Stimulated activated memory B cell treated with anti-CD40 and anti-IgM and Interleukin-4, amounts not matched to agents 10 μg/mL and 1 μg/mL and 100 μg/mL, for 72 hours (primary cell): Measurements from ENCODE around the gene MPP2.

ENCODE experiments used
- ATAC-seq: fragments of 150-1000 bp; cut with Tn5 transposase; 2 replicates; pipeline ENCODE4 v1.10.0; 2021
- H3K27ac Mint-ChIP-seq: one replicate; pipeline ENCODE4 v1.8.0; 2022; ENCODE audit warnings: mild to moderate bottlenecking, mixed read lengths
- H3K27me3 Mint-ChIP-seq: one replicate; pipeline ENCODE4 v1.8.0; 2022; ENCODE audit warnings: mixed read lengths
- H3K36me3 Mint-ChIP-seq: one replicate; pipeline ENCODE4 v1.8.0; 2022; ENCODE audit warnings: mixed read lengths
- H3K4me1 Mint-ChIP-seq: one replicate; pipeline ENCODE4 v1.8.0; 2022; ENCODE audit warnings: mixed read lengths
- H3K4me3 Mint-ChIP-seq: one replicate; pipeline ENCODE4 v1.8.0; 2022; ENCODE audit warnings: mild to moderate bottlenecking, moderate library complexity, mixed read lengths
- H3K9me3 Mint-ChIP-seq: one replicate; pipeline ENCODE4 v1.8.0; 2022; ENCODE audit warnings: mixed read lengths

MPP2 gene

DNA sequence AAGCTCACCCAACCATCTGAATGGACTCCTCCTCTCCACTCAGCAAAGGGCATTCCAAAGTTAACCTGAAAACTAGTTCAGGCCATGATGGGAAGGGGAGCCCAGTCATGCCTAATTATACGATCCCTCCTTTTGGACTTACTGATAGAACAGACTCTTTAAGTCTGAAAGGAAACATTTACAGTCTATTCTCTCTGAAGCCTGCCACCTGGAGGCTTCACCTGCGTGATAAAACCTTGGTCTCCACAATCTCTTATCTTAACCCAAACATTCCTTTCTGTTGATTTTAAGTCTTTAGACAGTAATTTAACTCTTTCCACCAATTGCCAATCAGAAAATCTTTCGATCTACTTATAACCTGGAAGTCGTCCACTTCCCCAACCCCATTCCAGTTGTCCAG lies 9.0 kb upstream of the MPP2 start:
- Mint-ChIP-seq H3K36me3 (no peaks in the 10 kb centered on the region), H3K27me3 (peaks cover 8% of the 10 kb centered on the region), H3K4me1 (peaks cover 12% of the 10 kb centered on the region), H3K4me3 (no peak overlapping the region), H3K9me3 (no peaks in the 10 kb centered on the region), H3K27ac (no peak overlapping the region)
- ATAC-seq = no peak

DNA sequence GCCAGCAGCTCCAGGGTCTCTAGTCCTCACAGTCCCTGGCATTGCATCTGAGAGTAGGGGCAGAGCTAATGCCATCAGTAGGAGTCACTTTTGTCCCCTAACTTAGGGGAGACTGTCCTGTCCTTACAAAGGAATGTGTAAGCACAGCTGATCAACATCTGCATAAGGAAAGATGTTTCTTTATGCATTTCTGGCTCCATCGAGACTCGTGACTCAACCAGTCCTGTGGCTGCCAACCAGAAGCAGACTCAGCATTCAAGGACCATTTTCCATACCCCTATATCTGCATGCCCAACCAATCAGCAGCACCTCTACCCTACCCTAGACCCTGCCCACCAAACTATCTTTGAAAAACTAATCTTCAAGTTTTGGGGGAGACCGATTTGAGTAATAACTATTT lies 8.2 kb upstream of the MPP2 start:
- H3K4me1 Mint-ChIP-seq = peaks cover 12% of the 10 kb centered on the region
- H3K4me3 Mint-ChIP-seq = no peak overlapping the region
- H3K9me3 Mint-ChIP-seq = no peaks in the 10 kb centered on the region
- ATAC-seq = no peak
- H3K27me3 Mint-ChIP-seq = peaks cover 4% of the 10 kb centered on the region
- H3K27ac Mint-ChIP-seq = no peak overlapping the region
- no peaks in the 10 kb centered on the region for H3K36me3 Mint-ChIP-seq

DNA sequence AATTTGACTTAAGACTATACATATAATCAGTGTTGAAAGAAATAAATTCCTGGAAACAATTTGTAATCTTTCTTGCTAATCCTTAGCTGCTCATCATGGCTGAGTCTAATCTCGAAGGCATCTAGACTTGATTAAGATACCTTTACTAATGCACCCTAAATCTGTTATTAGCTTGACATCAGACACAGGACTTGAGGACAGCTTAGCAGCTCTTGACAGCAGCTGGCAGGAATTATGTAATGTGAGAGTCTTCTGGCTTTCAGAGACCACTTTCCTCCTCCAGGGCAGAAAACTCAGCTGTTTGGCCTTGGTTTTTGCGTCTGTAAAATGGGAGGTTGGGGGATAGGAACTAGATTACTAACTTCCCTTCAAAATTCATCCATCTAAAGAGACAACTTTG lies 7.1 kb upstream of the MPP2 start:
- Mint-ChIP-seq H3K36me3 (no peaks in the 10 kb centered on the region), H3K4me3 (no peak overlapping the region), H3K4me1 (peaks cover 12% of the 10 kb centered on the region), H3K27me3 (no peaks in the 10 kb centered on the region), H3K27ac (no peak overlapping the region), H3K9me3 (no peaks in the 10 kb centered on the region)
- no peak for ATAC-seq

DNA sequence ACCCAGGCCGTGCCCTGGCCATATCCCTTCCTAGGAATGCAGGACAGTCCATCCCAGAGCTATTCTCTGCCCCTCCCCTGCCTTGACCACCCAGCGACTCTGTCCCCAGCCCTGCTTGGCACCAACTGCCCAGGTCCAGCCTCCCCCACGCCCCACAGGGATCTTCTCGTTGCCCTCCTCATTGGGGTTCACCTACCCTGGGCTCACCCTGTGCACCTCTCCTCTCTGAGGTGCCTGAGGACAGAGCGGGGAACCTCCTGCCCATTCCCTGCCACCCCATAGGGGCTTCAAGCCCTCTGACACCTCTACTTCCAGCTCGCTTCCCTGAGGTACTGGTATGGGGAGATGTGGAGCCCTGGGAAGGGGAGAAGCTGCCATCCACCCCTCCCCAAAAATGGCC lies 6.2 kb upstream of the MPP2 start:
- peak; percentile 25 for ATAC-seq
- Mint-ChIP-seq H3K9me3 (no peaks in the 10 kb centered on the region), H3K4me3 (no peak overlapping the region), H3K4me1 (peaks cover 12% of the 10 kb centered on the region), H3K27ac (no peak overlapping the region), H3K27me3 (no peaks in the 10 kb centered on the region), H3K36me3 (no peaks in the 10 kb centered on the region)

DNA sequence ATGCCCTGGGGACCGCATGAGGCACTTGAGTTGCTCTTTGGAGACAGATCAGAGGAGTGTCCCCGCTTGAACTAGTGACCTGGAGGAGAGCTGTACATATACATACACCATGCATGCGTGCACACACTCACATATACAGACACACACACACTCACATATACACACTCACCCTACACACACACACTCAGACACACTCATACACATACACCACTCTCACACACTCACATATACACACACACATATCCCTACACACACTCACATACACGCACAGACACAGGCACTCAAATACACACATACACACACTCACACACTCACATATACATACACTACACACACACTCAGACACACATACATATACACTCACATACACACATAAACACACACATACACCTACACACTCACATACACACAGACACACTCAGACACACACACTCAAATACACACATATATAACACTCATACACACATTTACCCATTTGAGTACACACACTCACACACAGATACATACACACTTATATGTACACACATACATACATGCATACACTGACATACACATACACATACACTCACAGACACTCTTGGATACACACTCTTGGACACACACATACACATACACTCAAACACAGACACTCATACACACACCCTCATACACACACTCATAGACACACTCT lies 5.4 kb upstream of the MPP2 start:
- Mint-ChIP-seq H3K27ac (no peak overlapping the region), H3K27me3 (peaks cover 8% of the 10 kb centered on the region), H3K36me3 (no peaks in the 10 kb centered on the region), H3K4me1 (peaks cover 9% of the 10 kb centered on the region), H3K9me3 (no peaks in the 10 kb centered on the region), H3K4me3 (no peak overlapping the region)
- ATAC-seq = no peak

DNA sequence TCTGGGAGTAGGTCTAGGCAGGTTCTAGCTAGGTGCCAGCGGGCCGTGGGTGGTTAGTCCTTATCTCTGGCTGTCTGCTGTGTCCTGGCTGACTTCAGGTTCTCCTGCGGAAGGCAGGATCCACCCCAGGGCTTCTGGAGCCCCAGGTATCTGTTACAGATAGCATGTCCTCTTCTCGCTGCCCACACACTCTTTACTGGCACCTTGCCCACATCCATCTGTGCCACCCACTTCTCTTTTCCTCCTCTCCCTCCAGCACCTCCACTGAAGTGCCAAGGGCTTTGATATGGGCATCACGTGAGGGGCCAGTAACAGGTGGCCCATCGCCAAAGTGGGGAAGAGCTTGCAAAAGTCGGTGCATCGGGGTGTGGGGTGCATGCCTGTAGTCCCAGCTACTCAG lies 4.6 kb upstream of the MPP2 start:
- ATAC-seq = no peak
- H3K27me3 Mint-ChIP-seq = peaks cover 16% of the 10 kb centered on the region
- no peak overlapping the region for H3K27ac Mint-ChIP-seq

DNA sequence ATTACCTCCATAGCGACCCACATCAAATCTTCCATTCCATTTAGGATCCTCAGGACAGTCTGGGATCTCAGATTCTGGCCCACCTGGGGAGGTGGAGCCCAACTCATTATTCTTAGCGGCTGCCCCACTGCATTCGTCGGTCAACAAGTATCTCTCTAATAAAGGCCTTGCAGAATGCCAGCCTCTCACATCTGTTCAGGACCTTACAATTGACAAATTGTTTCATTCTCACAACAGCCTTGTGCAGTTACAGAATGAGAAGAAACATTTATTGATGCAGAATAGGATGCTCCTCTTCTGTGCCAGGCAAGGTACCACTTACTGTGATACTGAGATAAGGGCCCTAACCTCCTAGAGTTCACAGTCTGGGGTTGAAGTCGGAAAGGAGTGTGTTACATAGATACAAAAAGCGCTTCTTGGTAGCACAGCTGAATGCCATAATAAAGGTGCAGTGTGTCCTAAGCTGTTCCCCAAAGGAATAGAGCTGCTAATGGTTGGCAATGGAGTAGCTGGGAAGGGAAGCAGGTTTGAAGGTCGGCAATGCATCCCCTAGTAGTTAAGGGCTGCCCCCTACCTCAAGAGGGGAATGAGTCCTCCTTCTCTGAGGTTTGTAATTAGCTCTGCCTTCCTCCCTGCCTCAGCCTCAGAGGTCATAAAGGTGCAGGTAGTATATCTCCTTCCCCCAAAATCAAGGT lies 2.3 kb upstream of the MPP2 start:
- Mint-ChIP-seq H3K4me1 (peaks cover 21% of the 10 kb centered on the region), H3K27ac (no peak overlapping the region), H3K27me3 (peaks cover 38% of the 10 kb centered on the region), H3K36me3 (no peaks in the 10 kb centered on the region), H3K9me3 (no peaks in the 10 kb centered on the region), H3K4me3 (no peak overlapping the region)
- no peak for ATAC-seq

More for the DNA sequence above, 4.6 kb upstream of the MPP2 start:
- H3K4me3 Mint-ChIP-seq = no peak overlapping the region
- no peaks in the 10 kb centered on the region for H3K36me3 Mint-ChIP-seq
- H3K4me1 Mint-ChIP-seq = peaks cover 14% of the 10 kb centered on the region
- H3K9me3 Mint-ChIP-seq = no peaks in the 10 kb centered on the region

DNA sequence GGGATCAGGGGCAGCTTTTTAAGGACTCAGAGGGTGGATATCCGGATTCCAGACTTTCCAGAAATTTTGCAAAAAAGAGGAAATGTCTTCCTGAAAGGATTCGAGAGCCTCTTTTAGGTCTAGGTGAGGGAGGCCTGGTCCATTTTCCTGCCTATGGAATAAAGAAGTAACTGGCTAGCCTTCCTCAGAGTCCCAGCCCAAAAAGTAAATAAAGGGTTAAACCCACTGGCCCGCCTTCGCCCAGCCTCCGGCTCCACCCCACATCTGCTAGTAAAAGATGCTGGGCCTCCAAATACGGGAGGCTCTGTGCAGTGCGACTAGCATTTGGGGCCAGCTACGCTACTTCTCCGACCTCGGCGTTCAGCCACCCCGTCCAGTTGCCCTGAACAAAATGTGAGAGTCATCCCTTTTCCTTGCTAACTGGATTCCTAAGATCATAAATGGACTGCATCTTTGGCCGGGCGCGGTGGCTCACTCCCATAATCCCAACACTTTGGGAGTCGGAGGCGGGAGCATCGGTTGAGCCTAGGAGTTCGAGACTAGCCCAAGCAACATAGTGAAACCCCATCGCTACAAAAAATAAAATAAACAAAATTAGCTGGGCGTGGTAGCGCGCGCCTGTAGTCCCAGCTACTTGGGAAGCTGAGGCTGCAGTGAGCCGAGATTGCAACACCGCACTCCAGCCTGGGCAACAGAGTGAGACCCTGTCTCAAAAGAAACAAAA lies 824 bp upstream of the MPP2 start:
- Mint-ChIP-seq H3K27ac (no peak overlapping the region), H3K36me3 (no peaks in the 10 kb centered on the region), H3K9me3 (no peaks in the 10 kb centered on the region), H3K4me3 (no peak overlapping the region), H3K27me3 (peaks cover 54% of the 10 kb centered on the region), H3K4me1 (peaks cover 21% of the 10 kb centered on the region)
- no peak for ATAC-seq

DNA sequence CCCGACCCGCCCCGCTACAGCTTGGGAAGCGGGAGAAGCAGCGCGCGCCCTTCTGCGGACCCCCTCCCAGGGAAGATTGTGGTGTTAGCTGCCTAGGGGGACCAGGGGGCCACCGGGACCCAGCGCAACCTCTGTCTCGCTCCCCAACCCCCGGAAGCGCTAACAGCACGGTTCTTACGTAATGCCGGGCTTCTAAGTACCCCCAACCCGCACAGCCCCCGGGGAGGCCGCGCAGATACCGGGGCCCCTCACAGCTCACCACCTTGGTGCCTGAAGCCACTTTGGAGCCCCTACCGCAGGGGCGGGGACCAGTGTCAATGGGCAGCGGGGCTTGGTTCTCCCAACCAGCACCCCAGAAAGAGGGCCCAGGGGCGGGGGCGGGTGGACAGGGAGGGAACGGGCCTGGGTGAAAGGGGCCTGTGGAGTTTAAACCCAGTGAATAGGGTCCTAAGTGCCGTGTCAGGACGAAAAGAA lies 348 bp downstream of the MPP2 start:
- no peak for ATAC-seq
- no peak overlapping the region for H3K27ac Mint-ChIP-seq

DNA sequence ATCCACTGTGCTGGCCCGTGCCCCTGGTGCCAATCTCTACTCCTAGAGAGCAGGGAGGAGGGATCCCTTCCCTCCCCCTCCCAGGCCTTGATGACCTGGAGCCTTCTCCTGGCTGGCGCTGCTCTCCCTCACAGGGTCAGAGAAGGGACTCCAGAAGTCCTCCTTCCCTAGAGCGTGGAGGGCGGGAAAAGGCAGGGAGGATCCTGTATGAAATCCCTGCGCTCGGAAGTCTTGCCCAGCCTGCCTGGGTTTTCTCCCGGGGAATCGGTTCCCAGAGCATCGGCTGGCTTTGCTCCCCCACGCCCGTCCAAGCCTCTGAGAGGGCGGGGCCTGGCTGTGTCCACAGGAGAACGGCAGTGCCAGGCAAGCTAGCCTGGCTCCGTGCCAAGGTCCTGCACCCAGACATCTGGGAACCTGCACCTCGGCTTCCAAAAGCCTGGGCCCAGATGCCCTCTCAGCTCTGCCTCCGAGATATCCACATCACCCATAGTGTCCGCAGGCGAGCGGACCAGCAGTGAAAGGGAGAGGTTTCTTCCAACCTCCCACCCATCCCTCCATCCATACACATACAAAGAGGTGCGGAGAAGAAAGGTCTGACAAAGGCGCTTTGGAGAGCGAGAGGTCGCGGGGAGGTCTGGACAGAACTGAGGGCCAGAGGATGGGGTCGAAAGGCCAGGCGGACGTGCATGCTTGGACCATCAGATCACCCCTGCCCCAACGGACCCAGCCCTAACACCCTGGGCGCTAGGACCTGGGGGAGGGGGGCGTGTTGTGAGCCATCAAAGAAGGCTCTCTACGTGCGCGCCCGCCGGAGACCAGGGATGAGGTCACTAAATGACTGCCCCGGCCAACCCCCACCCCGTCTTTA lies 1.1 kb downstream of the MPP2 start:
- Mint-ChIP-seq H3K27me3 (peaks cover 72% of the 10 kb centered on the region), H3K36me3 (no peaks in the 10 kb centered on the region), H3K4me3 (peak overlapping the region; percentile 40), H3K4me1 (peaks cover 24% of the 10 kb centered on the region), H3K27ac (no peak overlapping the region), H3K9me3 (no peaks in the 10 kb centered on the region)
- ATAC-seq = no peak

More for the DNA sequence above, 348 bp downstream of the MPP2 start:
- no peaks in the 10 kb centered on the region for H3K9me3 Mint-ChIP-seq
- peak overlapping the region; percentile 53 for H3K4me3 Mint-ChIP-seq
- H3K27me3 Mint-ChIP-seq = peaks cover 65% of the 10 kb centered on the region
- no peaks in the 10 kb centered on the region for H3K36me3 Mint-ChIP-seq
- peaks cover 21% of the 10 kb centered on the region for H3K4me1 Mint-ChIP-seq

DNA sequence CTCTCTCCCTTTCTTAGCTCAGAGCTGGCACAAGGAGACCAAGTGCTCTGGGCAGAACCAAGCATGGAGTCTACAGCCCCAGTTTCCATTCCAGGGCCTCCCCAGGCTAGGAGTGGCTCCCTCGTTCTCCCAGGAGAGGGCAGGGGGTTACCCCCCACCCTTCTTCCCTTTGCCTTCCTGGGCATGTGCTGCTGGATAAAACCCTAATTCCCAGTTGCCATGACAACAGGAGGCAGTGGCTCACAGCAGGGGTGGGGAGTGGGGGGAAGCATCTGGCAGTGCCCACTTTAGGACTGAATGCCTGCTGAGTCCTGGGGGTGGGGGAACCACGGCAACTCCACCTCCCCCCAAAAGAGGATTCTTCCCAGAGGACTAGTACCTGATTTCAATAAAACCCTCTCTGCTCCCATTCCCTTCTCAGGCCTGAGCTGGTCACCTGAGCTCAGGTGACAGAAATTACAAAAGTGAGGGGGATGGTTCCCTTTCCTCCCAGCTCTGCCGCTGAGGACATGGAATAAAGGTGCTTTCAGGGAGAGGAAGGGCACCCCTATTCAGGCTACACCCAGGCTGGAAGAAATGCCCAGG lies 1.8 kb downstream of the MPP2 start:
- Mint-ChIP-seq H3K27me3 (peaks cover 79% of the 10 kb centered on the region), H3K27ac (no peak overlapping the region), H3K4me1 (peaks cover 31% of the 10 kb centered on the region), H3K4me3 (no peak overlapping the region), H3K9me3 (no peaks in the 10 kb centered on the region), H3K36me3 (no peaks in the 10 kb centered on the region)
- no peak for ATAC-seq

DNA sequence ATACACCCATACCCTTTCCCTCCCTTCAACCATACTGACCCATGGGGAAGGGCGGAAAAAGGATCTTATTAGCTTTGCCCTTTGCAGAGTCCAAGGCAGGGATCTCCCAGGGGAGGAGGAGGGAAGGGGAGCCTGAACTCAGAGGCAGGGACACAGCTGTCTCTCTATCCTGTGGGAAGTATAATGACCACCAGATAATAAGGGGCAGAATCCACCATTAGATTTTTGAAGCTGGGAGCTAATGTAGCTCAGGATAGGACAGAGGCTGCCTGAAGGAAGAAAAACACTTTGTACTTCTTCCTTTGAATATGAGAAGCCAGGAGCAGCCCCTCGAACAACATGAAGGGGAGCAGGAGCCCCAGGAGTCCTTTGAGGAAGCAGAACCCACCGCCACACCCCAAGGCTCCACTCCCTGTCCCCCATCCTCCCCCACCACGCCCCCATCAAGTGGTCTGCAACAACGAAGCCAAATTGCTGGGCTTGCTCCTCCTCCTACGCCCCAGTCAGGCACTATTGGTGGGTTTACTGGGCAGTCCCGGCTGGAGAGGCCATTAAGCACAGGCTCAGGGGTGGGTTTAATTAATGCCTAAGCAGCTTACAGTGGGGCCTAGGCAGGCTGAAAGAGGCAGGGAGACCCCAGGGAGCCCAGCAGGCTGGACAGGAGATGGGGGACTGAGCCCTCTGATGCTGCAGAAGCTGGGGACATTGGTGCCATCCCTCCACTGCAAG lies 5.3 kb downstream of the MPP2 start:
- Mint-ChIP-seq H3K4me3 (no peak overlapping the region), H3K27me3 (peaks cover 99% of the 10 kb centered on the region), H3K4me1 (peaks cover 33% of the 10 kb centered on the region), H3K36me3 (no peaks in the 10 kb centered on the region), H3K27ac (no peak overlapping the region), H3K9me3 (no peaks in the 10 kb centered on the region)
- ATAC-seq = no peak

DNA sequence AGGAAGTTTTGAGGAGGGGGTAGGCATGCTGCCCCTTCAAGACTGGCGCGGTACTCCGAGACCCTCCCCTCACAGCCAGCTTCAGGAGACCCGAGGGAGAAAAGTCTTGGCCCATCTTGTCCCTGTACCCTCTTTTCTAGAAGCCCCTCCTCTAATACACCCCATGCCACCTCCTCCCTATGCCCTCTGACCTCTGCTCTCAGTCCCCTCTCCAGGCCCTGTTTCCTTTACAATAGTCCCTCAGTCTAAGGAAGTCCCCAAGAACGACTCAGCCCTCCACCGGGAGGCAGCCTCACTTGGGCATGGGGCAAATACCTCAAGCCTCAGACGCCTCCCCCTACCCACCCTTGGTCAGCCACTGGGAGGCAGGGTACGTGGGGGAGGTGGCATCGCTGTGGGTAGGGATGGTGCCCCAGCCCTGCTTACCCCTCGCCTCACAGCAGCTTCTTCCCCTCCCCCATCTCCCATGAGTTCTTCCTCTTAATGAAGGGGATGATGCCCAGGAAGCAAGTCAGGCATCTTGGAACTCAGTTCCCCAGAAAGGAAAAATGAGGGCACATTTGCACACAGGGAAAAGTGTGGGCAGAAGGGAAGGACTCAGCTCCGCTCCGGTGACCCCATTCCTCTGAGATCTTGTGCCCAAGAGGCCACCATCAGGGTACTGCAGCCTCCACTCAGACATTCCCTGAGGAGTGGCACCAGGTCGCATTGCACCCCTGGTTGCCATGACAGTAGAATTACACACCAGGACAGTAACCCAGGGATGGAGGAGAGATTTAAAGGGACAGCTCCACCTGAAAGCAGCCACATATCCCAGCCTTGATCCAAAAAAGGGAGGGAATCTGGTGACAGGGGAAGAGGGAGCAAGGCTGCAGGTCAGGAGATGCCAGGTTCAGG lies 6.2 kb downstream of the MPP2 start:
- Mint-ChIP-seq H3K9me3 (no peaks in the 10 kb centered on the region), H3K4me1 (peaks cover 23% of the 10 kb centered on the region), H3K27ac (no peak overlapping the region), H3K36me3 (no peaks in the 10 kb centered on the region), H3K4me3 (peak overlapping the region; percentile 61), H3K27me3 (peaks cover 99% of the 10 kb centered on the region)
- ATAC-seq = no peak
